HG03280 (cell line): ENCODE results near the gene YJEFN3.
A peak's percentile ranks its signal among the peaks of the same experiment; 100 is the strongest.

ENCODE experiments used
- ATAC-seq: cut with Tn5 transposase; IDR thresholded peaks from one replicate; pipeline ENCODE4 v1.9.1; 2021; ENCODE audit warnings: mild to moderate bottlenecking, moderate library complexity; ENCODE audit not compliant: unreplicated experiment

The YJEFN3 gene

GRCh38 chr19:19528721-19529490 is at the start of gene YJEFN3:
Gene YJEFN3, plus strand, starts transcription at chr19:19528911. Its CDS starts 22 bp downstream, at chr19:19528933.
- no peak for ATAC-seq

- no peak for ATAC-seq
Observed at GRCh38 chr19:19480688-19481087, 48.0 kb upstream of the YJEFN3 start.

GRCh38 chr19:19482809-19483596 is 45.7 kb upstream of the YJEFN3 start:
- no peak for ATAC-seq

GRCh38 chr19:19485161-19485997 is 43.3 kb upstream of the YJEFN3 start:
- ATAC-seq, result no peak

GRCh38 chr19:19485998-19486290 is 42.8 kb upstream of the YJEFN3 start:
- no peak for ATAC-seq

GRCh38 chr19:19486343-19487076 is 42.2 kb upstream of the YJEFN3 start:
- ATAC-seq, result no peak

GRCh38 chr19:19487077-19487949 is 41.4 kb upstream of the YJEFN3 start:
- ATAC-seq, result no peak

GRCh38 chr19:19487950-19488874 is 40.5 kb upstream of the YJEFN3 start:
- no peak for ATAC-seq

- ATAC-seq, result peak; percentile 49
Observed at GRCh38 chr19:19488875-19489690, 39.6 kb upstream of the YJEFN3 start.

- ATAC-seq, result peak; percentile 7
Observed at GRCh38 chr19:19489804-19490204, 38.9 kb upstream of the YJEFN3 start.

- no peak for ATAC-seq
Observed at GRCh38 chr19:19490214-19490968, 38.3 kb upstream of the YJEFN3 start.

- ATAC-seq, result no peak
Observed at GRCh38 chr19:19491321-19492025, 37.2 kb upstream of the YJEFN3 start.

GRCh38 chr19:19492026-19492610 is 36.6 kb upstream of the YJEFN3 start:
- ATAC-seq, result no peak

- ATAC-seq, result no peak
Observed at GRCh38 chr19:19493841-19494546, 34.7 kb upstream of the YJEFN3 start.
